HG03342 (cell line): ENCODE data around the gene ZNF664.

Experiments
- ATAC-seq: cut with Tn5 transposase; IDR thresholded peaks from one replicate; pipeline ENCODE4 v1.9.1; 2021; ENCODE audit warnings: mild to moderate bottlenecking, moderate library complexity; ENCODE audit not compliant: unreplicated experiment

The ZNF664 gene

DNA sequence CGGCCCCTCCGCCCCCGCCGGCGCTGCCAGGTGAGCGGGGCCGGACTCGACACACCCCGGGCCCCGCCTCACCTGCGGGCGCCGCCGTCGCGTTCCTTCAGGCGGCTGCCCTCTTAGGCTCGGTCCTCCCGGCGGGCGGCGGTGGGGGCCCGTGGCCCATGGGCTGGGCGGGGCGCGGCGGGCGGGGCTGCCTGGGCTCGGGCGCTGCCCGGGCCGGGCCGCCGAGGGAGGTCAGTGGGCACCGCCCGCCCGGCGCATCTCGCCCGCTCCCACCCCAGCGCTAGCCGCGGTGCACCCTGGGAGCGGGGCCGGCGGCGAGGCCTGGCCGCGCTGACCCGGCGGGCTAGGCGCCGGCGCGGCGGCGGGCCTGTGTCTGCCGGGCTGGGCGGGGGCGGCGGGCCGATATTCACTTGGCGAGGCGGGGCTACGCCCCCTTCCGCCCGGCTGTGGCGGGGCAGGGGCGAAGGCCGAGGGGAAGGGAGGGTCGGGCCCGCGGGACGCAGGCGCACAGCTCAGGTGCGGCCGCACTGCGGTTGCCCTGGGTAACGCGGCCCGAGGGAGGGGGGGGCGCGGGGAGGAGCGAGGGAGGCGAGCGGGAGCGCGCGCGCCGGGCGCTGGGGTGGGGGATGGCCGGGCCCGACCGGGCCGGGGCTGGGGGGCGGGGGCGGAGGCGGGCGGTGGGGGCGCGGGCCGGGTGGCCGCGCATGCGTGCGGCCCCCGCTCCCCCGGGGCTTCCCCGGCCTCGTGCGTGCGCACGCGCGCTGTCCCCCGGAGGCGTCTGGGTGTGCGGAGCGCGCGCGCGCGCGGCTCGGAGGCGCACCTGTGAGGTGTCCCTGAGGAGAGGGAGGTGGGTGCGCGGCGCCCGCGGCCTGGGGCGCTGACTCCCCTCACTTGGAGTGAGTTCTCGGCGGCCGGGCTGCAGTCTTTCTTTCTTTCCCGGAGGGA lies at the start of gene ZNF664, which contains the start of gene CCDC92:
Gene ZNF664 (plus strand): TSS at position 759 of the 945 bp plus-strand sequence. CDS start 38,930 bp downstream, outside the sequence.
Gene CCDC92 (minus strand): TSS at position 375 of the 945 bp plus-strand sequence. CDS start 28,526 bp downstream, outside the sequence.
- peak; percentile 76 for ATAC-seq

DNA sequence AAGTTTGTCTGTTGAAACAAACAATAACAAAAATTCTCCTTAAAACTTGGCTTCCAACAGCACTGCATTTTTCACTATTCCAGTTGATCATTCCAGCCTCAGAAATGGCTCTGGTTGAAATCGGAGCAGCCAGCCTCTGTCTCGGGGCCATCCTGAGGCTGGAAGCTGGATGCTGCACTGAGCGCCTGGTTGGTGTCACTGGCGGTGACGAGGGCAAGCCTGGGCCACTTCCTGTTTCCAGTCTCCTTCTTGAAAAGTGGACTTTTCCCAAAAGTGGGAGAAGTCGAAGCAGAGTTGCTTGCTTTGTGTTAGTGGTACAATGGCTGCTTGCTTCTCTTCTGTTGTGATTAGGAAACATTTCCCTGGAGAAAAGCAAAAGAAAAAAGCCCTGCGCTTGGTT lies 49.1 kb upstream of the ZNF664 start:
- no peak for ATAC-seq

DNA sequence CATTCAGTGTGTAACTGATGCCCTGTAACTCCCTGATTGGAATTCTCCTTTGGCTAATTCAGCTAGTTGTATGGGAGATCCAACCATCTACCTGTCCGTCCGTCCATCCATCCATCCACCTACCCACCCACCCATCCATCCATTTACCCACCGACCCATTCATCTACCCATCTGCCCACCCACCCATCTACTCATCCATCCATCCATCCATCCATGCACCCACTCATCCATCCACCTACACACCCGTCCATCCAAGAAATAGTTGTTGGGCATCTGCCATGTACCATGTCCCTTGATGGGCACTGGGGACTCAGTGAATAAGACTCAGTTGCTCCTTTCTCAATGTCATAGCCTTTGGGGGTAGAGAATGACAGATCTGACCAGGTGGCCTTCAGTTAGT lies 48.5 kb upstream of the ZNF664 start:
- ATAC-seq, result no peak

DNA sequence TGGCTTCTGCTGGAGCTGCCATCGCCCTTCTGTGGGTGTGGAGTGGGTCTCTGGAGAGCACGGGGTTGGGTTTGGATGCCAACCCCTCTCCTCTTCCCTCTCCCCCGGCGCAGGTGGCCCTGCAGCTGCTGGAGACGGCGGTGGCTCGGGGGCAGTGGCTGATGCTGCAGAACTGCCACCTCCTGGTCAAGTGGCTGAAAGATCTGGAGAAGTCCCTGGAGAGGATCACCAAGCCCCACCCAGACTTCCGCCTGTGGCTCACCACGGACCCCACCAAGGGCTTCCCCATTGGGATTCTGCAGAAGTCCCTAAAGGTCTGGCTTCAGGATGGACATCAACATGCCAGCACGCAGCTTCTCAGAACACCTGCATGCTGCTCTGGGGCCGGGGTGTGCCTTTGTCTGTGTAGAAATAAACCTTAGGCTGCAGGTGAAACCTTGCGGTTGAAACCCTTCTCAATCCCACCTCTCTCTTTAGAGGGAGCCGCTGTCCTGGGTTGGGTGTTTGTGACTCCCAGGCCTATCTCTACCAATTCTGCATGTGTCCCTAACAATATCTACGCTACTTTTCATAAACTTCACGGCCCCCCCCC lies 44.6 kb upstream of the ZNF664 start:
- ATAC-seq, result no peak

DNA sequence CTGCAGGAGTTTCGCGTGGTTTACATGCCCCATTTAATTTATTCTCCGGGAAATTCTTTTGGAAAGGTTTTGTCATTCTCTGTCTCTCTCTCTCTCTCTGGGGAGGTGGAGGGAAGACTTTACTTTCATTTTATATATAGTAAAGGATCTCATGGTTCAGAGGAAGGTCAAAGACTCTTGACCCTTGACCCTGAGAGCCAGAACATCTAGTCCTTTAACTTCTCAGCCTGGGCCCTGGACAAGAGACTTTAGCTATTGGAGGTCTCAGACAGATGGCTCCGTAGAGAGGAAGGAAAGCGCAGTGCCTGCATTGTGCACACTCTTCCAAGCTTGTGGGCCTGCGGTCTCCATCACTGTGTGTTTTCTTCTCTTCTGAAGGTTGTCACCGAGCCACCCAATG lies 44.1 kb upstream of the ZNF664 start:
- no peak for ATAC-seq

DNA sequence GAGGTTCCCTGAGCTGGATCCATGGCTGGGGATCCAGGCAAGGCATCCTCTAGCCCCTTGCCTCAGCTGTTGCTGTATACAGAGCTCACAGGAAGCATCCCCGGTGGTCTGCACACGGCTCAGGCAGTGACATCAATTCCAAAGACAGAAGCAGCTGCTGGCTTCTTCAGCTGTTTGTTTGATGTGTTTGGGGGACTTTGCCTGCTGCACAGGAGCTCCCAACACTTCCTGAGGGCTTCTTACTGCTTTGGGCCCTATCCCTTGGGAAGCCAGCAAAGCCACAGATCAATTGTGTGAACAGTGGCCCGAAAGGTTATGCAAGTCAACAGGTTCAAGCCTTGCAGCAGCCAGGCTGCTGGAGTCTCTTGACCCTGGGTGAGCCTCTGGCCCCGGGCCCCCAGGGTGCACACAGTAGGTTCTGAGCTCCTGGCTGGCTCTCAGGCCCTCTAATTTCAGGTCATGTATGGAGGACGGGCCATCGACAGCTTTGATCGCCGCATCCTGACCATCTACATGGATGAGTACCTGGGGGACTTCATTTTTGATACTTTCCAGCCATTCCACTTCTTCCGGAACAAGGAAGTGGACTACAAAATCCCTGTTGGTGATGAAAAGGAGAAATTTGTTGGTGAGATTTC lies 43.0 kb upstream of the ZNF664 start:
- no peak for ATAC-seq

DNA sequence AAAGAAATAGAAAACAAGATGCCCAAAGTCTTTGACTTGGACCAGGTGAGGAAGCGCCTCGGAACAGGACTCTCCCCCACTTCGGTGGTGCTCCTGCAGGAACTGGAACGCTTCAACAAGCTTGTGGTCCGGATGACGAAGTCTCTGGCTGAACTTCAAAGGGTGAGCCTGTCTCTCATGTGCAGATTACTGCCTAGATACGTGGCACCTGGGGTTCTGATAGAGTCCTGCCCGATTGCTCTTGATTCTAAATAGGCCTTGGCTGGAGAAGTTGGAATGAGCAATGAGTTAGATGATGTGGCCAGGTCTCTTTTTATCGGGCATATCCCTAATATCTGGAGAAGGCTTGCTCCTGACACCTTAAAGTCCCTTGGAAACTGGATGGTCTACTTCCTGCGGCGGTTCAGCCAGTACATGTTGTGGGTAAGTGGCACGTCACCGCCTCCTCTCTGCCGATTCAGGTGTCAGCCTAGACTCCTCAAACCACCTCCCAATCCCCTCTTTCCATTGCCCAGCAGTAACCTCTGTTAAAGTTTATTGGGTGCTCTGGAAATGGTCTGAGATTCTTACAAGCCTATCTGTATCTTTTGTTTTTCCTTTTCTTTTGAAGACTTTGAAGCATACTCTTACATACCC lies 41.2 kb upstream of the ZNF664 start:
- ATAC-seq, result no peak

DNA sequence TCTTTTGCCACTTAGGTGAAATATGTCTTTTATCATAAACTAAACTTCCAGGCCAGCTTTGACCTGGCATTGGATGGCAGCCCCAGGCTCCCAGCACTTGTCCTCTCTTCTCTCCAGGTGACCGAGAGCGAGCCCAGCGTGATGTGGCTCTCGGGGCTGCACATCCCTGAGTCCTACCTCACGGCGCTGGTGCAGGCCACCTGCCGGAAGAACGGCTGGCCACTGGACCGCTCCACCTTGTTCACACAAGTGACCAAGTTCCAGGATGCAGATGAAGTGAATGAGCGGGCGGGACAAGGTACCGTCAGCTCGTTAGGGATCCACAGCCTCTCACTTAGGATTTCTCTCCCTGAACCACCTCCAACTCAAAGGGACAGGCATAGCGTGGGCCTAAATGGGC lies 39.8 kb upstream of the ZNF664 start:
- no peak for ATAC-seq

DNA sequence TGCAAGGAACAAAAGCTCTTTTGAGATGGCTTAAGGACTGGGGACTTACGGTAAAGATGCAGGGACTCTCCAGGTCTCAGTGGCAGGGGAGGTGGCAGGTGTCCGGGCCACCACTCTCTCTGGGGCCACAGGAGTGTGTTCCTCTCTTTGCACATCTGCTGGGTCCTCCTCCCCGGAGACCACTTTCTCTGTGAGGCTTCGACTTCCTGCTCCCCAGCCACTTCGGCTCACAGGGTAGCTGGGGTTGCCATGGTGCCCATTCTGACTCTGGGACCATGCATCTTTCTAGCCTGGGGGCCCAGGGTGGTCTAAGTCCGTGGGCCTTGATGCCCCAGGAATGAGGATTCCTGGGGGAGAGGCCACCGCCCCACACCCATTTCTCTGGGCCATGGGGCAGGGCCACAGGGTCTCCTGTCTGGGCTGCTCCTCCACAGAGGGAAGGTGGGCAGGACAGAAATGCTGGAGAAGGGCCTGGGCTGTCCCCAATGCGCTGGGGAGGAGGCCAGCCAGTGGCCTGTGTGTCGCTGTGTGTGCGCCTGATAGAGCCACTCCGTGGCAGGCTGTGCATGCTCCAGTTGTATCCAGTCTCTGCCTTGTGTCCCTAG lies 38.9 kb upstream of the ZNF664 start:
- ATAC-seq, result no peak

DNA sequence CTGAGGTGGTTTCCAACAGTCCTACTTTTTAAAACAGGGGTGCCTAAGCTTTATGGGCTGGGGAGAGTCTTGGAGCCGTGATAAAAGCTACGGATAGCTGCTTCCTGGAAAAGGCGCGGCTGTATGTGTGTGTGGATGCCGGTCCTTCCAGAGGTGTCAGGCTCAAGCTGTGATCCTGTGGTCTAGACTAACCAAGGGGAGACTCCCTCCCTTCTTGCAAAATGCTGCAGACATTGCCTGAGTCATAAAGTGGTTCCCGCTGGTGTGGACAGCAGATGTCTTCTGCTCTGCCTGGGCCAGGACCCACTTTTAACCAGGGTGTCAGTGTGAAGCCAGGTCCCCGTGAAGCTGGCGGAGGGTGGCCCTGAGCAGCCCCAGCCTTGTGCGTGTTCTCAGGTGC lies 38.2 kb upstream of the ZNF664 start:
- no peak for ATAC-seq

DNA sequence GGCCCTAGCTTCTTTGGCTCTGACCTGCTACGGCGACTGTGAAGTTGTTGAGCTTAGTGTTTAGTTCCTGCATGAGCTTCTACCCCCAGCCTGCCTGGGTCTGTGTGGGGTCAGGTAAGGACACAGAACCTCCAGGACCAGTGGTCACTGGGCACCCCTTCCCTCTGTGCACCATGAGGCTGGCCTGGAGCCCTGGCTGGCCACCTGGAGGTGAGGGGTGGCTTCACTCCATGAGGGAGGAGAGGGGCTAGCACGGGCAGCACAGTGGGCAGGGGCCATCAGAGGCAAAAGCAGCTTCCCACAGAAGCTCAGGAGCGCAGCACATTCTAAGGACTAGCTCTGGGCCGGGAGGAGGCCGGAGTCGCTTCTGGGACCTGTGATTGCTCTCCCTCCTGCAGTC lies 37.1 kb upstream of the ZNF664 start:
- ATAC-seq, result no peak

DNA sequence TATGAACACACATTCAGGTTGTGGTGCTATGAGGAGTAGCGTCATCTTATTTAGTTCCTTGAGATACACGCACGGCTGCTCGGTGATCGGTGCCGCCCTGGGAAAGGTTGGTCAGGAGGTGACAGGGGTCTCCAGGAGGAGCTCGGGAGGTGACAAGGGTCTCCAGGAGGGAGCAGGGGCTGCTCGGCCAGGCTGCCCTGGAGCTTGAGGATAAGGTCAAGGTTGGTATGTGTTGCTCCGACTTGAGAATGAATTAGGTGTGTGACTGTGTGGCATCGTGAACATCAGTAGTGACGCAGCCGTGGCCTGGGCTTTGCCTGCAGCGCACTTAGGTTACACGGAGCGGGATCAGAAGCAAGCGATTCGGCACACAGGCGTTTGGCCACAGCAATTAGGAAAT lies 36.5 kb upstream of the ZNF664 start:
- ATAC-seq, result no peak

DNA sequence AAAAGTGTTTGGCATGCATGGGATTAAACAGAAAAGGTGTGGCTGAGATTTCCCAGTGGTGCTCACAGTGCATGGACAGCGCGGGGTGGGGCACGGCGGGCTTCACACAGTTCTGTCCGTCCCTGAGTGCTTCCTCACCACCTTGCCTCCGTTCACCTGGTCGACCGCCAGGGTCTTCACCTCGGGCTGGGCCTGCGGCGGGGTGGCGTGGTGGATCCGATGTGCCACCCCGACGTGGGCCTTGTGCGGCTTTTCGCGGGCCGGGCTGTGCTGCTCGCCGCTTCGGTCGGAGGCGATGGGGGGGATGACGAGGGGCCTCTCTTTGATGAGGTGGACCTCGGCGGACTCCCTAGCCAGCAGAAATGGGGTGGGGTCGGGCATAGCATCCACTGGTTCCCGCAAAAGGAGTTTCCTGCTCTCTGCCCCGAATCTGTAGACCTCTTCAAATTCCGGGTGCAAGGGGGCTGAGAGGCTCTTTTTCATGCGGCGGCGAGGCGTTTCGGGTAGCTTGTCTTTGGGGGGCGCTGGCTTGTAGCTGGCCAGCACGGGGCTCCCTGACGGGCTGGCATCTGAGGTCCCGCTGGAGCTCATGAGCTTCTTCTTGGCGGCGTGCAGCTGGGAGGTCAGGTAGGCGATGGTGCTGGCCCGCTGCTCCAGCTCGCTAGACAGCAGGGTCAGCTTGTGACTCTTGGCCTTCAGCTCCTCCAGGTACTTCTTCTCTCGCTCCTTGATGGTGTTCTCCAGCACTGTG lies 35.9 kb upstream of the ZNF664 start:
- no peak for ATAC-seq

DNA sequence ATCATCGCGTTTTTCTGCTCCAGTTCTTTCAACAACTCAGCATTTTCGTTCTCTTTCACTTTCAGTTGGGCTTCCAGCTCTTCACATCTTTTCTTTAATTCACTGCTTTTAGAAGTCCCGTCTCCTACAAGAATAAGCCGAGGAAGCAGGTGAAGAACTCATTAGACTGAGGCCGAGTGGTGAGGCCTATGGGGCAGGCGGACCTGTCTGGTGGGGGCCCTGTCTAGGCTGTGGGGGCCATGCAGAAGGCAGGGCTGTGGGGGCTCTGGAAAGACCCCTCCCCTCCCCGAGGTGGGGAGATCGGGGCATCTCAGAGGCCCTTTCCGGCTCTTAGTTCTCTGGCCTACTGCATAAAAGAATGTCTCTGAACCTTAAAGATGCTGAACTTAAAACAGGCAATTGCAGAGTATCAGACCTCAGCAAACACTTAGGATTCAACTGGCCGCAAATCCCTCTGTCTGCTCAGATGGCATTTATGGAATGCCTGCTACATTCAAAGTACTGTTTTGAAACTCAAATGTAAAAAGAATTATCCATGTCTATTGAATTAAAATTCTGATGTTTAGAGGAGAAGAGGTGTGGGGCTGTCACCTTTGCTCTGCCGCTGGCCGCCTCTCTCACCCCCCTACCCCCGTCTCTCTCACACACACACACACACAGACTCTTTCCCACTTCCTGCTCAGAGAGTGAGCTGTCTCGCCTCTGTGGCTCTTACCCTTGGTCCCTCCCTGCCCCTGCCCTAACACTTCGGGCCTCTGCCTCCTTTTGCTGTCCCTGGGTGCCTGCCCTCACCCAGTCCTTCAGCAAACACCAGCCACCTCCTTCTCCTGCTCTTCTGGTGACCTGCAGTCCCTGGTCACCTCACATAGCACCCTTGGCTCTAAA lies 35.1 kb upstream of the ZNF664 start:
- ATAC-seq, result peak; percentile 56

DNA sequence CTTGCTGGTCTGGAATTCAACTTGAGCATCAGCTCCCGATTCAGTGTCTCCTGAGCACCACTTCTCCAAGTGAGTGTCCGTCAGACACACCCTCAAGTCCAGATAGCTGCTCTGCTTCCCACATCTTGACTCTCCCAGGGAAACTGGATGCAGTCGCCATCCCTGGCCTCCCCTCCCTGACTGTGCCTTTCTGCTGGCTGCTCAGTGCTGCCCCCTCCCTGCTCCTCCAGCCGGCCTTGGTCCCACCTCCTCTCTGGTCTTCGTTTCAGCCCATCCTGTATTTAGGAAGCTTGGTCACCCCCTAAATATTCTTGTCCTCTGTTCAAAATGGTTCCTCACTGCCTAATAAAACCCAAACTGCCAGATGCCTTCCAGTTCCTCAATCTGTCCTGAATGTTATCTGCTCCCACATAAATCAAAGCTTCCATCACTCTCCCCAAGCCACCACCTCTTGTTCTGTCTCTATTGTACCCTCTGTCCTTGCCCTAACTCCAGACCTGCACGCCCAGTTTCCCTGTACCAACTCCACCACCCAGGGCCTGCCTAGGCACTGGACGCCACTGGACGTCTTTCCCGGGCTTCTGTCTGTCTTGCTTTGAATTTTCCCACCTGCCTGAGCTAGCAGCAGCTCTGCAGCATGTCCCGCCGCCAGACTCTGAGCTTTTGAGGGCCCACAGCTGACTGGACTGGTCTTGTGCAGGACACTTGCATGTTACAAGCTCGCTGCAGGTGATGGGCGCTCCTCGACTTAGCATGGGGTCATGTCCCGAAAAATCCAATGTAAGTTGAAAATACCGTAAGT lies 34.1 kb upstream of the ZNF664 start:
- no peak for ATAC-seq

DNA sequence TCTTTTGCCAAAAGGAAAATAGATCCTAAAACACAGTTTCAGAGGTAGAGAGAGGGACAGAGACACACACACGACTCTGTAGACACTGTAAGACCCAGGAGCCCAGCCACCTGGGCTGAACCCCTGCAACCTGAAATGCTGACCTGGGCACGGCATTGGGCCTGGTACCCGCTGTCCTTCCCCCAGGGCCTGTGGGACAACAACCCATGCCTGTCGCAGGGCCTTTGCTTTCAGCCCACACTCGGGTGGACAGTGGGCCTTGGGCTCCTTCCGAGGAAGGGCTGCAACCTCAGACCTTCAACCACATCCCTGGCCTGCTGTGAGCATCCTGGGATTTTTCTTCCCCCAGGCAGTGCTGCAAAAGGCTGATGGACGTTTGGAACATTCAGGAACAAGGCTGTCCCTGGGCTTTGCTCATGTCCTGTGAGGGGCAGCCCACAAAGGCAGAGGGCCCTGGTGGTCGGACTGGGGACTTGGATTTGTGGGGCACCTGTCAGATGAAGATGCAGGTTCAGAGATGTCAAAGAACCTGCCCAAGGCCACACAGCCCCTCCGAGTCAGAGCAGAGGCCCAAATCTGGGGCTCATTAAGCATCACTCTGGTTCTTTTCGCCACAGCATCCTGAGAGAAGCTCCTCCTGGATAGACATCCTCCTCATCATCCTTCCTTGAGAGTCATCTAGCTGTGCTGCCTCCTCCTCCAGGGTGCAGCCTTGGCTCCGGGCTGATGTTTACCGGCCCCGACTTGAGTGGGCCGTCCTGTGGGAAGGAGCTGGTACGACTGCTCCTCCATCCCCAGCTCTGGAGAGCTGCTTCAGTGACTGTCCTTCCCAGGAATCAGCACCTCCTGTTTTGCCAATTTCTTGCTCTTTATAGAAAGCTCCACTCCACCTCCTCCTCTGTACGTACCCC lies 33.0 kb upstream of the ZNF664 start:
- ATAC-seq, result no peak

DNA sequence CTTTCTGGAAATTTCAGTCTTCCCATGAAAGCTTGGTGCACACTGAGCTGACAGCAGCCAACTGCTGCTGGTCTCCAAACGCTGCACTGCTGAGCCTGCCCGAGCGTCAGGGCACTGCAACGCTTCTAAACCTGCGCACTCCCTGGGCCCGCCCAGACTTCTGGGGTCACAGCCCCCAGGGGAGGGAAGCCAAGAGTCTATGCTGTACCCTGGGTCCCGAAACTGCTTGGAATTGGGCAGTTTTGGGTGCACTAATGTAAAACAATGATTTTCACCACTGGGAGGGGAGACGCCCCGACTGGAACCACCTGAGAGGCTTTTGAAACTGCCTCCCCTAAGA lies 32.4 kb upstream of the ZNF664 start:
- no peak for ATAC-seq
